Forelimb muscle (tissue), 1 donor: ENCODE measurements around the gene RPL36AL. TPM values are rescaled to one million over a fixed set of nuclear protein-coding genes. Genes with fewer than 3 reads are reported as not detected.
"Not testable (repeated sequence)": the region's sequence is repeated elsewhere in the genome, so short reads cannot be mapped to it uniquely, and the experiment has no call there.

Experiments used
- DNase-seq: peaks from one replicate; pipeline ENCODE4 v3.0.0-alpha.2; 2013; ENCODE audit warnings: low read depth
- polyA plus RNA-seq: library from polyadenylated mRNA; unstranded; fragments of 120-200 nt; gene quantifications from one replicate; pipeline ENCODE4 v1.2.1, GENCODE V29; 2013; ENCODE audit not compliant: insufficient read length

Gene RPL36AL
- 141 TPM for polyA plus RNA-seq

DNA sequence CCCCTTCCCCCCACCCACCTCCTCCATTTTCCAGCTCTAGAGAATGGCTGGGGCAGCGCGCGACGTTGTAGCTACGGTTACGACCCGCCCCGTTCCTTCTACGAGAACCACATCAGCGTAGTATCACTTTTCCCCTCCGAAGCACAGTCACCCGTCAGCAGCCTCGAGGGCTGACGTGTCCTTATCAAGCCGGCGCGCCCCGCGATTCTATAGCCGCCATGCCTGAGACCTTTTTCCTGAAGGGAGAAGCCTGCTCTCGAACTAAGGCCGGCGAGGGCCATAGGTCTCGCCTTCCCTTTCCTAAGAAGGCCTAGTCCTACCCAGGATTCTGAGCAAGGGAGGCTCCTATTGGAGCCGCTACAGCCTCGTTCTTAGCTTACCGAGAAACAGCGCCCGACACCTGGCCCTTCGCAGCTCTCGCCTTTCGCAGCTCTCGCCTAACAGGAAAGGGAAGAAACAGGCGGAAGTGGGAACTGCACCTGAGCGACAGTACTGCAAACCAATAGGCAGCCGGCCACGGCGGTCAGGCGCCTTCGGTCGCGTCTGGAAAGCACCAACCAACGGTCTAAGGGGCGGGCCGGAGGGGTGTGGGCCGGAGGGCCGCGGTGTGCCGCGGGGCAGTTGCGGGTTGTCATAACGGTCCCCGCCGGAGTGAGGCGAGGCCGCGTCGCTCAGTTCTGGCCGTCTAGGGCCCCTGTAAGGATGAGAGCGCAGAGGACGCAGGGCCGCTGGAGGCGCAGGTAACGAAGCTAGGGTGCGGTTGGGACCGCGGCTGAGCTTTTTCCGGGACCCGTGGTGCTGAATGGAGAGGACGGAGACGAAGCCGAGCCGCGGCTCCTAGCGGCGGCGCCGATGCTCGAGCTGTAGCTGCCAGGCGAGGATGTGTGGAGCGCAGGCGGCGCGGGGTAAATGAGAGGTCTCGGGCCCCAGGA, at the start of gene RPL36AL, which contains the start of gene MGAT2:
Gene RPL36AL (minus strand): TSS at position 445 of the 932 bp plus-strand sequence. CDS start 1,522 bp downstream, outside the sequence.
Gene MGAT2 (plus strand): TSS at position 618 of the 932 bp plus-strand sequence. CDS start 470 bp downstream, outside the sequence.
- DNase-seq, result peak; percentile 98

GRCh38 chr14:49659526-49660455, 39.4 kb upstream of the RPL36AL start:
- DNase-seq, result no peak

- DNase-seq, result not testable (repeated sequence)
These were observed 37.1 kb upstream of the RPL36AL start for GRCh38 chr14:49657500-49657899.

- DNase-seq, result no peak
These were observed 34.1 kb upstream of the RPL36AL start for GRCh38 chr14:49654511-49654910.

DNA sequence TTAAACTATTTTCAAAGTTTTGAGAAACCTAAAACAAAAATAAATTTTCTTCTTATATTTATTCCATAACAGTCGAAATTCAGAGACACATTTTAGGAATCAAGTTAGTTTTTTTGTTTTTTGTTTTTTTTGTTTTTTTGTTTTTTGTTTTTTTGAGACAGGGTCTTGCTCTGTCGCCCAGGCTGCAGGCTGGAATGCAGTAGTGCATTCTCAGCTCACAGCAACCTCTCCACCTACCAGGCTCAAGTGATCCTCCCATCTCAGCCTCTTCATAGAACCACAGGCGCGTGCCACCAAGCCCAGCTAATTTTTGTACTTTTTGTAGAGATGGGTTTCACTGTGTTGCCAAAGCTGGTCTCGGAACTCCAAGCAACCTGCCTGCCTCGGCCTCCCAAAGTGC, 33.1 kb upstream of the RPL36AL start:
- no peak for DNase-seq

- no peak for DNase-seq
These were observed 21.7 kb upstream of the RPL36AL start for GRCh38 chr14:49642163-49642562.

GRCh38 chr14:49641697-49642129, 21.3 kb upstream of the RPL36AL start:
- DNase-seq, result no peak

- DNase-seq, result no peak
These were observed 20.4 kb upstream of the RPL36AL start for GRCh38 chr14:49640540-49641417.

DNA sequence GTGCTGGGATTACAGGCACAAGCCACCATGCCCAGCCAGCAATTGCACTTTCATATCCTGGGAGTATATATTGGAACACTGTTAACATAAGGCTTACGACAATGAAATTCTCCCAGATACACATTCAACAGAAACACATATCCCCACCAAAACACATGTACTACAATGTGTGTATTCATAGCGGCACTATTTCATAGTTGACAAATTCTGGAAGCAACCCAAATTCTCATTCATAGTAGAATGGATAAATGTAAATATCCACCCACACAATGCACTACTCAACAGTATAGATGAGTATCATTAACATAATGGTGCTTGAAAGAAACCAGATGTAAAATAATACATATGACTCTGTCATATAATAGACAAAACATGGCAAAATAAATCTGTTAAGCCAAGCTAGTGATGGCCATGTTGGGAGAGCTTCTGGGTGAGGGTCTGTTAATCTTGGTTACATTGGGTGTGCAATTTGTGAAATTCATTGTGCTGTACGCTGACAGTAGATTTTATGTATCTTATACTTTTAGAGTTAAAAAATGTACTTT, 17.2 kb upstream of the RPL36AL start:
- no peak for DNase-seq

GRCh38 chr14:49636866-49637265, 16.4 kb upstream of the RPL36AL start:
- no peak for DNase-seq

- no peak for DNase-seq
These were observed 14.3 kb upstream of the RPL36AL start, which contains the start of gene DNAAF2 for GRCh38 chr14:49634547-49635334. TSS of gene DNAAF2 (minus strand) at chr14:49635244. CDS start at chr14:49635149, 95 bp downstream.

GRCh38 chr14:49633640-49634546, 13.5 kb upstream of the RPL36AL start:
- peak; percentile 74 for DNase-seq

GRCh38 chr14:49623941-49624839, 3.8 kb upstream of the RPL36AL start:
- DNase-seq, result no peak

DNA sequence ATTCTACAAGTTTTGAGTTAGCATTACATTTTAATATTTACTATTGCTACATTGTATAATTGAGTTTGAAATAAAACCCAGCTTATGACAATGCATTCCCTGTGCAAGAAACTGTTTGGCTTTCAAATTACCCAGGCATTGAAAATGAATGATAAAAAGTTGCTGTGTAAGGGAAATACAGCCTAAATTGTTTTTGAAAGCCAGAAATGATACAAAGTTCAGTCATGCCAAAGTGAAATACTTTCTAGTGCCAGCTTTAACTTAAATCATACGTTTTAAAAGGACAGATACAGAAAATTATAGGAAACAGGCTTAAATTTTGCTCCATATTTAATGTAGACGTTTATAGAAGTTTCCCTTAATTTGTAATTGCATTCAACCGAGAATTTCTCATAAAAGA, 3.0 kb upstream of the RPL36AL start:
- DNase-seq, result no peak

DNA sequence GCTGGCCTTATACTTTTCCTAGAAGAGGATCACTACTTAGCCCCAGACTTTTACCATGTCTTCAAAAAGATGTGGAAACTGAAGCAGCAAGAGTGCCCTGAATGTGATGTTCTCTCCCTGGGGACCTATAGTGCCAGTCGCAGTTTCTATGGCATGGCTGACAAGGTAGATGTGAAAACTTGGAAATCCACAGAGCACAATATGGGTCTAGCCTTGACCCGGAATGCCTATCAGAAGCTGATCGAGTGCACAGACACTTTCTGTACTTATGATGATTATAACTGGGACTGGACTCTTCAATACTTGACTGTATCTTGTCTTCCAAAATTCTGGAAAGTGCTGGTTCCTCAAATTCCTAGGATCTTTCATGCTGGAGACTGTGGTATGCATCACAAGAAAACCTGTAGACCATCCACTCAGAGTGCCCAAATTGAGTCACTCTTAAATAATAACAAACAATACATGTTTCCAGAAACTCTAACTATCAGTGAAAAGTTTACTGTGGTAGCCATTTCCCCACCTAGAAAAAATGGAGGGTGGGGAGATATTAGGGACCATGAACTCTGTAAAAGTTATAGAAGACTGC, 1.7 kb upstream of the RPL36AL start:
- no peak for DNase-seq

GRCh38 chr14:49621114-49621881, 872 bp upstream of the RPL36AL start:
- no peak for DNase-seq
